ENCODE measurements around the gene DST. TPM values are rescaled to one million over a fixed set of nuclear protein-coding genes. Genes with fewer than 3 reads are reported as not detected.
"Not testable (repeated sequence)": the region's sequence is repeated elsewhere in the genome, so short reads cannot be mapped to it uniquely, and the experiment has no call there.

Gene DST
- total RNA-seq, 1 experiment from 2014 or later, result 132 TPM

DNA sequence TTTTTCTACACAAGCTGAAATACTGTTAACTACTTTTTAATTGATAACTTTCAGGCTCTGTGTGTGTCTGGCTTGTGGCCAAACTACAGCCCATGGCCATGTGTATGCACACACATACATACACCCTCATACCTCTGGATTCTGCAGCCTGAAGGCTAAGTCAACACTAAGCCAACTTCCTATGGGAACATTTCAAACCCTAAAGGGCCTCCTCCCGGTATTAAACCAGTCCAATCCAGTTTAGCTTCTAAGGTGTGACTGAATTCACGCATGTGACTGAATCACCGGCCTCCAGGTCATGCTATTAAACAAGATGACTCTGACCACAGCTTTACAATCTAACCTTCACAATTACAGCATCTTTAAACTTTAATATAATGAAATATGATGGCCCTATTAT is 20.7 kb upstream of the DST start (continued):
- TF ChIP-seq ETV6 (CRISPR knock-in tag; IDR thresholded peaks at IDR 0.05), result no peak

DNA sequence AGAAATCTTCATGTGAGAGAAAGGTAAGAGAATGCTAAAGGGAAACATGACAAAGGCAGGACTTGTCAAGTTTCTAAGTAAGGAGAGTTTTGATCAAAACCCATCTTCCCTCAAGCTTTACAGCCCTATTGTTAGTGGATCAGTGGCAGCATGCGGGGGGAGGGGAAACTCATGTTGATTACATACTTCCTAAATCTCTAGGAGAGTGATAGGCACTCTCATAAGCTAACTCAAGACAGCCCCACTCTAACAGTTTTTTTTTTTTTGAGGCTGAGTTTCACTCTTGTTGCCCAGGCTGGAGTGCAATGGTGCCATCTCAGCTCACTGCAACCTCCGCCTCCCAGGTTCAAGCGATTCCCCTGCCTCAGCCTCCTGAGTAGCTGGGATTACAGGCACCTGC is 18.6 kb upstream of the DST start:
- peak; percentile 75 for ATAC-seq
- H3K27me3 Mint-ChIP-seq (ENCODE audit: low read depth); H3K36me3 Mint-ChIP-seq; H3K9me3 Mint-ChIP-seq; POLR2A ChIA-PET; DNase-seq (ENCODE audit: low spot score); H3K4me3 Mint-ChIP-seq: not testable (repeated sequence)
- peak overlapping the region; percentile 50; the same call in 1 of the 2 replicates for H3K27ac Mint-ChIP-seq
- H3K4me1 Mint-ChIP-seq, result peaks cover 36% of the 10 kb centered on the region
- CTCF ChIA-PET, result interaction anchor here (1.0 kb wide), 1 partner anchor 37 kb away, joined by 5 read pairs; no protein-coding TSS in a partner anchor

DNA sequence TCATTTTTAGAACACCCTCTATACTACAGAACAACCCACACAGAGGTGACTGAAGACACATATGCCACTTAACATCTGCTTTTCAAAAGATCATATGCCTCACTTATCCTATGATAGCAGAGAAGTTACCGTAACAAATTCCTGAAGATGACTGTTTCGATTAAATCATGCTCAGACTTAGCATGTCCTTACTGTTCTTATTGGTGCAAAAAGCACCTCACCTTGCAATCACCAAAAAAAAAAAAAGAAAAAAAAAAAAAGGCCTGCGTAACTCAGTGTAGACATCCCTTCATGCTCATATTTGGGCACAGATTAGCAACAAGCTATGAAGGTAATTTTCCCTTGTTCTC is 17.7 kb upstream of the DST start:
- no peak for DNase-seq (ENCODE audit: low spot score)
- peaks cover 36% of the 10 kb centered on the region for H3K4me1 Mint-ChIP-seq
- no peaks in the 10 kb centered on the region for H3K9me3 Mint-ChIP-seq
- TF ChIP-seq RORB (CRISPR knock-in tag; IDR thresholded peaks at IDR 0.05) (no peak), ZNF263 (CRISPR knock-in tag; IDR thresholded peaks at IDR 0.05; ENCODE audit: low read depth) (no peak), PRRX2 (CRISPR knock-in tag; IDR thresholded peaks at IDR 0.05) (no peak), RELA (CRISPR knock-in tag; IDR thresholded peaks at IDR 0.05; ENCODE audit: borderline replicate concordance) (no peak), JAZF1 (CRISPR knock-in tag; IDR thresholded peaks at IDR 0.05) (no peak), FOXJ3 (CRISPR knock-in tag; IDR thresholded peaks at IDR 0.05; ENCODE audit: borderline replicate concordance) (no peak), KAT7 (CRISPR knock-in tag; IDR thresholded peaks at IDR 0.05; ENCODE audit: borderline replicate concordance) (no peak), ATF1 (CRISPR knock-in tag; IDR thresholded peaks at IDR 0.05) (no peak), NR3C1 (CRISPR knock-in tag; conservative IDR thresholded peaks at IDR 0.05; ENCODE audit: low read depth) (no peak)
- TF ChIP-seq, protein P1, sequence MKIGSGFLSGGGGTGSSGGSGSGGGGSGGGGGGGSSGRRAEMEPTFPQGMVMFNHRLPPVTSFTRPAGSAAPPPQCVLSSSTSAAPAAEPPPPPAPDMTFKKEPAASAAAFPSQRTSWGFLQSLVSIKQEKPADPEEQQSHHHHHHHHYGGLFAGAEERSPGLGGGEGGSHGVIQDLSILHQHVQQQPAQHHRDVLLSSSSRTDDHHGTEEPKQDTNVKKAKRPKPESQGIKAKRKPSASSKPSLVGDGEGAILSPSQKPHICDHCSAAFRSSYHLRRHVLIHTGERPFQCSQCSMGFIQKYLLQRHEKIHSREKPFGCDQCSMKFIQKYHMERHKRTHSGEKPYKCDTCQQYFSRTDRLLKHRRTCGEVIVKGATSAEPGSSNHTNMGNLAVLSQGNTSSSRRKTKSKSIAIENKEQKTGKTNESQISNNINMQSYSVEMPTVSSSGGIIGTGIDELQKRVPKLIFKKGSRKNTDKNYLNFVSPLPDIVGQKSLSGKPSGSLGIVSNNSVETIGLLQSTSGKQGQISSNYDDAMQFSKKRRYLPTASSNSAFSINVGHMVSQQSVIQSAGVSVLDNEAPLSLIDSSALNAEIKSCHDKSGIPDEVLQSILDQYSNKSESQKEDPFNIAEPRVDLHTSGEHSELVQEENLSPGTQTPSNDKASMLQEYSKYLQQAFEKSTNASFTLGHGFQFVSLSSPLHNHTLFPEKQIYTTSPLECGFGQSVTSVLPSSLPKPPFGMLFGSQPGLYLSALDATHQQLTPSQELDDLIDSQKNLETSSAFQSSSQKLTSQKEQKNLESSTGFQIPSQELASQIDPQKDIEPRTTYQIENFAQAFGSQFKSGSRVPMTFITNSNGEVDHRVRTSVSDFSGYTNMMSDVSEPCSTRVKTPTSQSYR (CRISPR knock-in tag; IDR thresholded peaks at IDR 0.05), result no peak
- TF ChIP-seq, protein P2, sequence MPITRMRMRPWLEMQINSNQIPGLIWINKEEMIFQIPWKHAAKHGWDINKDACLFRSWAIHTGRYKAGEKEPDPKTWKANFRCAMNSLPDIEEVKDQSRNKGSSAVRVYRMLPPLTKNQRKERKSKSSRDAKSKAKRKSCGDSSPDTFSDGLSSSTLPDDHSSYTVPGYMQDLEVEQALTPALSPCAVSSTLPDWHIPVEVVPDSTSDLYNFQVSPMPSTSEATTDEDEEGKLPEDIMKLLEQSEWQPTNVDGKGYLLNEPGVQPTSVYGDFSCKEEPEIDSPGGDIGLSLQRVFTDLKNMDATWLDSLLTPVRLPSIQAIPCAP (CRISPR knock-in tag; IDR thresholded peaks at IDR 0.05), result no peak
- TF ChIP-seq, protein P3, sequence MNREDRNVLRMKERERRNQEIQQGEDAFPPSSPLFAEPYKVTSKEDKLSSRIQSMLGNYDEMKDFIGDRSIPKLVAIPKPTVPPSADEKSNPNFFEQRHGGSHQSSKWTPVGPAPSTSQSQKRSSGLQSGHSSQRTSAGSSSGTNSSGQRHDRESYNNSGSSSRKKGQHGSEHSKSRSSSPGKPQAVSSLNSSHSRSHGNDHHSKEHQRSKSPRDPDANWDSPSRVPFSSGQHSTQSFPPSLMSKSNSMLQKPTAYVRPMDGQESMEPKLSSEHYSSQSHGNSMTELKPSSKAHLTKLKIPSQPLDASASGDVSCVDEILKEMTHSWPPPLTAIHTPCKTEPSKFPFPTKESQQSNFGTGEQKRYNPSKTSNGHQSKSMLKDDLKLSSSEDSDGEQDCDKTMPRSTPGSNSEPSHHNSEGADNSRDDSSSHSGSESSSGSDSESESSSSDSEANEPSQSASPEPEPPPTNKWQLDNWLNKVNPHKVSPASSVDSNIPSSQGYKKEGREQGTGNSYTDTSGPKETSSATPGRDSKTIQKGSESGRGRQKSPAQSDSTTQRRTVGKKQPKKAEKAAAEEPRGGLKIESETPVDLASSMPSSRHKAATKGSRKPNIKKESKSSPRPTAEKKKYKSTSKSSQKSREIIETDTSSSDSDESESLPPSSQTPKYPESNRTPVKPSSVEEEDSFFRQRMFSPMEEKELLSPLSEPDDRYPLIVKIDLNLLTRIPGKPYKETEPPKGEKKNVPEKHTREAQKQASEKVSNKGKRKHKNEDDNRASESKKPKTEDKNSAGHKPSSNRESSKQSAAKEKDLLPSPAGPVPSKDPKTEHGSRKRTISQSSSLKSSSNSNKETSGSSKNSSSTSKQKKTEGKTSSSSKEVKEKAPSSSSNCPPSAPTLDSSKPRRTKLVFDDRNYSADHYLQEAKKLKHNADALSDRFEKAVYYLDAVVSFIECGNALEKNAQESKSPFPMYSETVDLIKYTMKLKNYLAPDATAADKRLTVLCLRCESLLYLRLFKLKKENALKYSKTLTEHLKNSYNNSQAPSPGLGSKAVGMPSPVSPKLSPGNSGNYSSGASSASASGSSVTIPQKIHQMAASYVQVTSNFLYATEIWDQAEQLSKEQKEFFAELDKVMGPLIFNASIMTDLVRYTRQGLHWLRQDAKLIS (CRISPR knock-in tag; IDR thresholded peaks at IDR 0.05; ENCODE audit: borderline replicate concordance), result no peak
- TF ChIP-seq, protein P4, sequence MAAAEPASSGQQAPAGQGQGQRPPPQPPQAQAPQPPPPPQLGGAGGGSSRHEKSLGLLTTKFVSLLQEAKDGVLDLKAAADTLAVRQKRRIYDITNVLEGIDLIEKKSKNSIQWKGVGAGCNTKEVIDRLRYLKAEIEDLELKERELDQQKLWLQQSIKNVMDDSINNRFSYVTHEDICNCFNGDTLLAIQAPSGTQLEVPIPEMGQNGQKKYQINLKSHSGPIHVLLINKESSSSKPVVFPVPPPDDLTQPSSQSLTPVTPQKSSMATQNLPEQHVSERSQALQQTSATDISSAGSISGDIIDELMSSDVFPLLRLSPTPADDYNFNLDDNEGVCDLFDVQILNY (CRISPR knock-in tag; IDR thresholded peaks at IDR 0.05), result no peak
- TF ChIP-seq, protein P5, sequence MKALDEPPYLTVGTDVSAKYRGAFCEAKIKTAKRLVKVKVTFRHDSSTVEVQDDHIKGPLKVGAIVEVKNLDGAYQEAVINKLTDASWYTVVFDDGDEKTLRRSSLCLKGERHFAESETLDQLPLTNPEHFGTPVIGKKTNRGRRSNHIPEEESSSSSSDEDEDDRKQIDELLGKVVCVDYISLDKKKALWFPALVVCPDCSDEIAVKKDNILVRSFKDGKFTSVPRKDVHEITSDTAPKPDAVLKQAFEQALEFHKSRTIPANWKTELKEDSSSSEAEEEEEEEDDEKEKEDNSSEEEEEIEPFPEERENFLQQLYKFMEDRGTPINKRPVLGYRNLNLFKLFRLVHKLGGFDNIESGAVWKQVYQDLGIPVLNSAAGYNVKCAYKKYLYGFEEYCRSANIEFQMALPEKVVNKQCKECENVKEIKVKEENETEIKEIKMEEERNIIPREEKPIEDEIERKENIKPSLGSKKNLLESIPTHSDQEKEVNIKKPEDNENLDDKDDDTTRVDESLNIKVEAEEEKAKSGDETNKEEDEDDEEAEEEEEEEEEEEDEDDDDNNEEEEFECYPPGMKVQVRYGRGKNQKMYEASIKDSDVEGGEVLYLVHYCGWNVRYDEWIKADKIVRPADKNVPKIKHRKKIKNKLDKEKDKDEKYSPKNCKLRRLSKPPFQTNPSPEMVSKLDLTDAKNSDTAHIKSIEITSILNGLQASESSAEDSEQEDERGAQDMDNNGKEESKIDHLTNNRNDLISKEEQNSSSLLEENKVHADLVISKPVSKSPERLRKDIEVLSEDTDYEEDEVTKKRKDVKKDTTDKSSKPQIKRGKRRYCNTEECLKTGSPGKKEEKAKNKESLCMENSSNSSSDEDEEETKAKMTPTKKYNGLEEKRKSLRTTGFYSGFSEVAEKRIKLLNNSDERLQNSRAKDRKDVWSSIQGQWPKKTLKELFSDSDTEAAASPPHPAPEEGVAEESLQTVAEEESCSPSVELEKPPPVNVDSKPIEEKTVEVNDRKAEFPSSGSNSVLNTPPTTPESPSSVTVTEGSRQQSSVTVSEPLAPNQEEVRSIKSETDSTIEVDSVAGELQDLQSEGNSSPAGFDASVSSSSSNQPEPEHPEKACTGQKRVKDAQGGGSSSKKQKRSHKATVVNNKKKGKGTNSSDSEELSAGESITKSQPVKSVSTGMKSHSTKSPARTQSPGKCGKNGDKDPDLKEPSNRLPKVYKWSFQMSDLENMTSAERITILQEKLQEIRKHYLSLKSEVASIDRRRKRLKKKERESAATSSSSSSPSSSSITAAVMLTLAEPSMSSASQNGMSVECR (CRISPR knock-in tag; IDR thresholded peaks at IDR 0.05; ENCODE audit: borderline replicate concordance), result no peak
- TF ChIP-seq, protein P6, sequence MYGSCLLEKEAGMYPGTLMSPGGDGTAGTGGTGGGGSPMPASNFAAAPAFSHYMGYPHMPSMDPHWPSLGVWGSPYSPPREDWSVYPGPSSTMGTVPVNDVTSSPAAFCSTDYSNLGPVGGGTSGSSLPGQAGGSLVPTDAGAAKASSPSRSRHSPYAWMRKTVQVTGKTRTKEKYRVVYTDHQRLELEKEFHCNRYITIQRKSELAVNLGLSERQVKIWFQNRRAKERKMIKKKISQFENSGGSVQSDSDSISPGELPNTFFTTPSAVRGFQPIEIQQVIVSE (CRISPR knock-in tag; IDR thresholded peaks at IDR 0.05; ENCODE audit: borderline replicate concordance), result no peak
- peak overlapping the region; percentile 46 for H3K27ac Mint-ChIP-seq
- ATAC-seq, result no peak
- ChIA-PET POLR2A (no interaction called here), CTCF (no interaction called here)
- no peaks in the 10 kb centered on the region for H3K27me3 Mint-ChIP-seq (ENCODE audit: low read depth)
- no peak overlapping the region for H3K4me3 Mint-ChIP-seq
- no peaks in the 10 kb centered on the region for H3K36me3 Mint-ChIP-seq

Measured in WTC11 (cell line).